Astrocyte of the cerebellum (primary cell): ENCODE measurements around the gene RAB28.
"Not testable (repeated sequence)": the region's sequence is repeated elsewhere in the genome, so short reads cannot be mapped to it uniquely, and the experiment has no call there.

ENCODE experiments used
- DNase-seq: peaks from one replicate; pipeline ENCODE4 v3.0.0-alpha.2; 2011; ENCODE audit warnings: low read depth
- H3K4me3 ChIP-seq: 2 replicates; pipeline ENCODE4 v1.5.1; 2011; ENCODE audit warnings: mild to moderate bottlenecking, low read depth, low read length, moderate library complexity
- CTCF ChIP-seq: IDR thresholded peaks from 2 replicates; pipeline ENCODE4 v1.5.1; 2012; ENCODE audit warnings: low read length, low read depth, moderate library complexity, mild to moderate bottlenecking; ENCODE audit errors: missing control alignments
- in situ Hi-C: cut with HindIII; loops from 2 replicates; pipeline ENCODE4 v1.10.0; 2017; ENCODE audit warnings: low sequenced_read_pairs

RAB28 gene

GRCh38 chr4:13413729-13414437 is 70.3 kb downstream of the RAB28 start:
- peak; percentile 53 for DNase-seq
- in situ Hi-C loops = no loop called here
- H3K4me3 ChIP-seq = no peak overlapping the region
- no peak for TF ChIP-seq CTCF

- no peak for TF ChIP-seq CTCF
- in situ Hi-C loops = no loop called here
- no peak overlapping the region for H3K4me3 ChIP-seq
- no peak for DNase-seq
Measured at GRCh38 chr4:13411942-13412341, 72.2 kb downstream of the RAB28 start.

GRCh38 chr4:13409324-13409723 is 74.8 kb downstream of the RAB28 start:
- in situ Hi-C loops = no loop called here
- no peak for DNase-seq
- TF ChIP-seq CTCF = no peak
- no peak overlapping the region for H3K4me3 ChIP-seq

- H3K4me3 ChIP-seq, DNase-seq, in situ Hi-C loops: not testable (repeated sequence)
Measured at GRCh38 chr4:13406156-13406555, 78.0 kb downstream of the RAB28 start.

- DNase-seq = no peak
- no peak for TF ChIP-seq CTCF
- H3K4me3 ChIP-seq = no peak overlapping the region
- in situ Hi-C loops = no loop called here
Measured at GRCh38 chr4:13403833-13404232, 80.3 kb downstream of the RAB28 start.

GRCh38 chr4:13403326-13403725 is 80.8 kb downstream of the RAB28 start:
- in situ Hi-C loops = no loop called here
- DNase-seq = no peak
- H3K4me3 ChIP-seq = no peak overlapping the region
- TF ChIP-seq CTCF = no peak

- no peak for TF ChIP-seq CTCF
- no peak overlapping the region for H3K4me3 ChIP-seq
- DNase-seq = no peak
- in situ Hi-C loops = no loop called here
Measured at GRCh38 chr4:13399257-13399656, 84.9 kb downstream of the RAB28 start.
